HG03064 (cell line): Measurements from ENCODE around the gene TDRD9.
A peak's percentile ranks its signal among the peaks of the same experiment; 100 is the strongest.
"Not testable (repeated sequence)": the region's sequence is repeated elsewhere in the genome, so short reads cannot be mapped to it uniquely, and the experiment has no call there.

Experiments used
- ATAC-seq: cut with Tn5 transposase; IDR thresholded peaks from one replicate; pipeline ENCODE4 v1.9.1; 2021; ENCODE audit warnings: low read depth; ENCODE audit not compliant: unreplicated experiment

Gene TDRD9

DNA sequence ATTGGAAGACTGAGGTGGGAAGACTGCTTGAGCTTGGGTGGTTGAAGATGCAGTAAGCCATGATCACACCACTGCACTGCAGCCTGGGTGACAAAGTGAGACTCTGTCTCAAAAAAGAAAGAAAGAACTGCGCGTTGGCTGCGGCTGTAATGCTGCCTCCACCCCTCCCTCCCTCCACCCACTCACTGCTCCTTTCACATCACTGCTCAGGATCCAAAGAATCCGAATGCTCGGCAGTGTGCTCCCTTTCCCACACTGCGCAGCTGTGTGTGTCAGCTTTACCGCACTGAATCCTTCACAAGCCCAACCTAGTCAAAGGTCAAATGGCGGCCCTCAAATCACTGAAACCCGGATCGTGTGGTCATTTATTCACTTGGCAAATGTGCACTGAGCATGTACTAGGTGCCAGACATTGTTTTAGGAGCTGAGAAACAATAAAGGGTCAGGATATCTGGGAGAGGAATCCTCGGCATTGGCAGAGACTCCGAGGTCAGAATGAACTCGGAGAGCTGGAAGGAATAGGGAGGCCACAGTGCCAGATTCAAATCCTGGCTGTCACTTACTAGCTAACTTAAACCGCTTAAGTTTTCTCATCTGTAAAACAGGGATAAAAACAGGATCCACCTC, 11.5 kb upstream of the TDRD9 start:
- ATAC-seq = no peak

DNA sequence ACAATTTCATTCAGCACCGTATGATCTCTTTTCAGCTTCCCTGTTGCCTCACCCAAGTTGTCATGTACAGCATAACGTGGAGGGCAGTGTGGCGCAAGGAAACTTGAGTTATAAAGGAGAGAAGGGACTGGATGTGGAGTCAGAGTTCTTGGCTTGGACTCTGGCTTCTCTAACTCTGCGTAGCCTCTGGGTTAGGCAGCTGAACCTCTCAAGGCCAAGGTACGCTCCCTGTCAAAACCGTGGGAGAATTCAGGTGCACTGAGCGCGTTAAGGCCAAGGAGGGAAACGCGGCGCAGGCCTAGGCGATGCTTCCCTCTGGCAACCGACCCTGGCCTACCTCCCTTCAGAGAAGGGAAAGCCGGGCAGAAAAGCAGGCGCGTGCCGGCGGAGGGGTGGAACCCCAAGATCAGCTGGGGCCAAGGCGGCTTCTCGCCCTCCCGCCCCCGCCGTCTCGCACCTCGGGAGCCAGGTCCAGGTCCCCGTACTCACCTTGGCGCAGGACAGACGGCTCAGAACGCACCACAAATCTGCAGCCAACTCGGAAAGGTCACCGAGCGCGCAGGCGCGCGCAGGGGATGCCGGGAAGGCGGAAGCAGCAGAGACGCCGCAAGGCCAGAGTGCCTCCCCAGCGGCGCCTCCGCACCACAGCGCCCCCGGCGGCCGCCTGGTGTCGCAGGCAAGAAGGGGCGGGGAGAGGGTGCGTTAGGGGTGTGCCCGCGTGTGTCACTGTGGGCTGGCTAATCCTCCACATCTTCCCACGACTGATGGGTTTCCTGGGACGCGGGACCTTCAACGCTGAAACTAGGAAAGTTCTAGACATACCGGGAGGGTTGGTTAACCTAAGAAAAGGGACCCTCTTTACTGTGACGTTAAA, 7.0 kb upstream of the TDRD9 start:
- ATAC-seq = peak; percentile 97

DNA sequence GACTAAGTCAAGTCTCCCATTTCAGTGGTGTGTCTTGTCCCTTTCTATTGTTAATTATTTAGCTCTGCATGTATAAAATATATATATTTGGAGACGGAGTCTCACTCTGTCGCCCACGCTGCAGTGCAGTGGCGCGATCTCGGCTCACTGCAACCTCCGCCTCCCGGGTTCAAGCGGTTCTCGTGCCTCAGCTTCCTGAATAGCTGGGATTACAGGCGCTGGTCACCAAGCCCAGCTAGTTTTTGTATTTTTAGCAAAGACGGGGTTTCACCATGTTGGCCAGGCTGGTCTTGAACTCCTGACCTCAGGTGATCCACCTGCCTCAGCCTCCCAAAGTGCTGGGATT, 6.4 kb upstream of the TDRD9 start:
- ATAC-seq = not testable (repeated sequence)

DNA sequence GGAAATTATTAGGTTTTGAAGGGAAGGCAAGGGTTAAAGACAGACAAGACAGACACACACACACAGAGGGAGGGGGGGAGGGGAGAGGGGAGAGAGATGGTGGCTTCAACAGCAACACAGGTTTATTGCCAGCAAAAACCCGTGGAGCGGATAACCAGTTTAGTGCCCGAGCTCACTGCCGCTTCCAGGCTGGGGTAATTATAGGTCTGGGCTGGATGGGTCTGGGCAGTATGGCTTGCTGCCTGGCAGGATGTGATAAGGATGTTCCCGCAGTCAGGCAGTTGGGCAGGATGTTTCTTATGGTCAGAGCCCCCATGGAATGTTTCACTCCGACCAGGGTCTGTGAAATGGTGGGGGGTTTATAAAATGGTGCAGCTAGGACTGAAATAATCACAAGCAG, 4.4 kb upstream of the TDRD9 start:
- no peak for ATAC-seq

DNA sequence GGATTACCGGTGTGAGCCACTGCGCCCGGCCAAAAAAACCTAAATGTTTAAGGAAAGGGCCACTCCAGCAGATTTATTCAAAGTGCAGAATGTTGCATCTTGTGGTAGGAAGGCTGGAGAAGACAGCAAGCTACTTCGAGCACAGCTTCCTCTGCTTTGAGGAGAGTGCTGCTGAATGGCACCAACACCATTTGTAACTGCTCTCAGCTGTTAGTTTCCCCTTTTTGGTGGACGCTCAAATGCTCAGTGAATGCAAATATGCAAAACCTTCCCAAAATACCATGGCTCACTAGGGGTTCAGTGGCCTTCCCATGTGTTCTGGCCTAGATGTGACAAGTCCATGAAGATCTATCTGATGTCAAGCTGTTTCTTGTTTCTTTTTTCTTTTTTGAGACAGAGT, 2.9 kb upstream of the TDRD9 start:
- no peak for ATAC-seq

DNA sequence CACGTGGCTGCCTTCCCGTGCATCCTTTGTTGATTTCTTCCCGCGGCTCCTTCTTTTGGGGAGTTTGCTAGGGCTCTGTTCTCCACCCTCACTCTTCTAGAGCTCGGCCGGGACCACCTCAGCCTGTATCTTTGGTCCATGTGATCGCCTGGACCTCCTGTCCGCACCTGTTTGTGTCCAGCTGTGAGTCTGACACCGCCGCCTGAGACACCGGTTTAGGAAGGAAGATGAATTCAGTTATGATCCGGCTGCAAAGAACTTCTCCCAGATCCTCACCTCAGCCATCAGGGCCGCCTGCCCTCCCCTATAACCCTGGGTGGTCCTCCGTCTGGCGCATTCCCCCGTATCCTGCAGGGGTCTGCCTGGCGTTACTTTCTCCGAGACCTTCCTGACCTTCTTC, 690 bp upstream of the TDRD9 start:
- no peak for ATAC-seq

DNA sequence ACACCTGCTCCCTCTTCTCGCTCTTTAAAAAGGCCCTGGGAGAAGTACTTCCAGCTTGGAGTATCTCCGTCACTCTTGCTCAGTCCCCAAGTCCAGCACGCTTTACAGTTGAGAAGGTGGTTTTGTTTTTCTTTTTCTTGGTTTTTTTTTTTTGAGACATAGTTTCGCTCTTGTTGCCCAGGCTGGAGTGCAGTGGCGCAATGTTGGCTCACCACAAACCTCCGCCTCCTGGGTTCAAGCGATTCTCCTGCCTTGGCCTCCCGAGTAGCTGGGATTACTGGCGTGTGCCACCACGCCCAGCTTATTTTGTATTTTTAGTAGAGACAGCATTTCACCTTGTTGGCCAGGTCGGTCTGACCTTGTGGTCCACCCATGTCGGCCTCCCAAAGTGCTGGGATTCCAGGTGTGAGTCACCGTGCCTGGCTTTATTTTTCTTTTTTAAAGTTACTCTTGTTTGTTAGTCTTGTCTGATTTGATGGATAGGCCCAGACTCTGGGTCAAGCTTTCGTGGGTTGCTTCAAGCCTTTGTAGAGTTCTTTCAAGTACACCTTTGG, 1.9 kb downstream of the TDRD9 start:
- ATAC-seq = no peak

DNA sequence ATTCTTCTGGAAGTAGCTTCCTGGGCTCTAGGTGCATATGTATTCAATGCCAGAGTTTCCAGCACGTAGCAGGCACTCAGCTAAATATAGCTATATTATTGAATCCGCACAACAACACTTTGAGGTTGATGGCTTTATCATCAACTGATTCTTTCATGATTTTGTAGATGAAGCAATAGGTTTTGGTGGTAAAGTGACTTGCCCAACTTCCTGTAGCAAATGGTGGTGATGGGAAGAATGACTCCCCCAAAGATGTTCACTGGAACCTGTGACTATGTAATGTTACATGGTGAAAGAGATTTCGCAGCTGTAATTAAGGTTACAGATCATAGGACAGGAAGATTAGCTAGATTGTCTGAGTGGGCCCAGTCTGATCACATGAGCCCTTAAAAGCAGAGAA, 3.2 kb downstream of the TDRD9 start:
- ATAC-seq = no peak

DNA sequence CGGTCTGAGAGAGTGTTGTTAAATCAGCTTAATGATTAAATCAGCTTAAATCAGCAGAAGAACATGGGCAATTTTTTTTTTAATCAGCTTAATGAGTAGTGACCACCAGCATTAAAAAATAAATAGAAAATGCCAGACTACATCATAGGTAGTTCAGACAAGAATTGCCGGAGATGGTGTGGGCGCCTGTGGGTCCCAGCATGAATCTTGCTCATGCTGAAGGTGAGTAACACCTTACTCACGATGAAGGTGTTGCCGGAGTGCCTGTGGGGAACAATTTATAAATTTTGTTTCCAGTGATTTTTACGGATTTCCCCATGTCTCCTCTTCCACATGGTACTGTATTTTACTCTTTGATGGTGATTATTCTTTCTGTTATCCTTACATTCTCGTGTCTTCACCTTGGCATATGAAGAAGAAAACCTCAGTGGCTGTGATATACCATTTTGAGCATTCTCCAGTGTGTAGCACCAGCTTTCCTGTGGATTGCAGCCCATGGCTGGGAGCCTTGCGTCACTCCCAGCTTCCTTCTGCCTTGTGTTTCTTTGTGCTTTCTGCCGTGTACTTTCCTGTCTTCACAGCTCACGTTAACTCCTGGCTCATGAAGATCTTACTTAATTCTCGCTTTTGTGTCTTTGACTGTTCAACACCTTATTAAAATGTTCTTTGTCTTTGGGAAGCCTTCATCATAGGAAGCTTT, 4.7 kb downstream of the TDRD9 start:
- ATAC-seq = no peak

DNA sequence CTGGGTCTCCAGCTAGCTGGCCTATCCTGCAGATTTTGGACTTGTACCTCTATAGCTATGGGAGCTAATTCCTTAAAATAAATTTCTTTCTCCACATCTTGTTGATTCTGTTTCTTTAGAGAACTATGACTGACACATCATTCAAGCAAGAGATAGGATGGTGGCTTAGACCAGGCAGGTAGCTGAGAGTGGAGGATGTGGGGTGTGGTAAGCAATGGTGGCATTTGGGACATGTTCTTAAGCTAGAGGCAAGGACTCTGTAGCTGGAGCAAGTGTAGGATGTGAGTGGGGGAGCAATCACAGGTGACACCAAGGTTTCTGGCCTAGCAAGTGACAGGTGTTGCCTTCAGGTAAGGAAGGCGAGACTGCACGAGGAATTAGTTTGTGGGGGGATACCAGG, 6.8 kb downstream of the TDRD9 start:
- no peak for ATAC-seq

DNA sequence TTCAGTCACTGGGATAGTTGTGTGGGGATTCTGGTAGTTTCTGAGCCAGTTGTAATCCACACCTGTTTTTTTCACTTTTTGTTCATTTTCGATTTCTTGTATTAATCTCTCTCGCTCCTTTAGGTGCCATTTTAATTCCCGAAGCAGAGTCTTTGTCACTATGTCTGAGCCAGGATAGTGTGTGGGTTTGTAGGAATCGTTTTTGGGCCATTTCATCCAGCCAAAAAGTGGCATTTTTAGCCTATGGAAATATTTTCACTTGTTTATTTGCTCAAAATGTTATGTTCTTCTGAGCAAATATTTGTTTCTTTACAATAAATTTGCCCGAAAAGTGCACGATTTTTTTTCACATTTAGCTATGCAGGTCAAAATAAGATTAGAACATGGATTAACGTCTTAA, 13.2 kb downstream of the TDRD9 start:
- ATAC-seq = no peak

DNA sequence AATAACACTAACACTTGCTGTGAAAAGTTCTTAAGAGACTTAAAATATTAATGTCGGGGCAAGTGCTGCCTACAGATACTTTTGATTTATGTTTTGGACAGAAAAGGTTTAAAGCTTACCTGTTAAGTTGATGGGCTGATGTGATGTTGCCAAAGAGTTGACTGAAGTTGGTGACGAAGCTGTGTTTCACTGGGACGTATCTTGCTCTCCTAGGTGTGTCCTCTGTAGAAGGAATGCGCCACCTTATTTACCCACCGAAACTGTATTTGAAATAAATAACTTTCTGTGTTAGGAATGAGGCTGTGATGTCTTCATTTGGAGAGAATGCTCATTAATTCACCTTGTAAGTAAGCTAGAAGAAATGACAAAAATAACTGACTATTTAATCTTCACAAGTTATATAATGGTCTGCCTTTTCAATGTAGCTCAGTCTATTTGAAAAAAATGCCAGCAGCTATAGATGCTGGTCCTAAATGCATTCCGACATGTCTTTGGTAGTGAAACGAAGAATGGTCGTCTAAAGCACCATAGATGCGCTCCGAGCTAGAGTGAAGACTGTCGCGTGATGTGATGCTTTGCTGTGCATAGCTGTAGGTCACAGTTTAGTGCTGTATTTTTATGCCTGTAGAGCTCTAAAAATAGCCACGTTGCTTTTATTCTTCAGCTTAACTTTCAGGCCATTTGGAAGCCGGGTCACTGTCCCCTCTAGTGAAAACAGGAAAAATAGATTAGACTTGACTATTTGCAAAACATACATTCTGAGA, 13.9 kb downstream of the TDRD9 start, which contains the start of gene RD3L:
RD3L (minus strand) TSS at position 557 of the 764 bp plus-strand sequence. CDS start 834 bp downstream, outside the sequence.
- ATAC-seq = no peak

DNA sequence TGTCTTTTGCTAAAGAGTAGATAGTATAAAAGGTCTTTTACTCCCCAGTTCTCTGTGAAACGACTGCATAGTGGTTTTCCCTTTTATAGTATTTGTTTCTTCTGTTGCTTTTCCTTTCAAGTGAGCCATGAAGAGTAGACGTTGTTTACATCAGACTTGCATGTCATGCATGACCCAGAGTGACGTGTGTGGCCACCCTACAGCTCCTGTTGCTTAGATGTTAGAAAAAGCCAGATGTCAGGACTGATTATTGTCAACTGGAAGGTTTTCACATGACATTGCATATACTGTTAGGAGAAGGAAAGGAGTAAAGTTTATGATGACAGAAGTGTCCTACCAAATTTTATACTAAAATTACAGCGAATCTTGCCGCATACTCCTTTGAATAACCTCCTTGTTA, 15.4 kb downstream of the TDRD9 start:
- no peak for ATAC-seq

DNA sequence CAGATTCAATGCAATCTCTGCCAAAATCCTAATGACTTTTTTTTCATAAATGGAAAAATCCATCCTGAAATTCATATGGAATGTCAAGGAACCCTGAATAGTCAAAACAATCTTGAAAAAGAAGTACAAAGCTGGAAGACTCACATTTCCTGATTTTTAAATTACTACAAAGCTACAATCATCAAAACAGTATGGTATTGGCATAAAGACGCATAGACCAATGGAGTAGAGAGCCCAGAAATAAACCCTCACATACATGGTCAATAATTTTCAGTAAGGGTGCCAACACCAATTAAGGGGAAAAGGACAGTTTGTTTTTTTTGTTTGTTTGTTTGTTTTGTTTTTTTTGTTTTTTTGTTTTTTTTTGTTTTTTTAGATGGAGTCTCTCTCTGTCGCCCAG, 18.7 kb downstream of the TDRD9 start:
- no peak for ATAC-seq

DNA sequence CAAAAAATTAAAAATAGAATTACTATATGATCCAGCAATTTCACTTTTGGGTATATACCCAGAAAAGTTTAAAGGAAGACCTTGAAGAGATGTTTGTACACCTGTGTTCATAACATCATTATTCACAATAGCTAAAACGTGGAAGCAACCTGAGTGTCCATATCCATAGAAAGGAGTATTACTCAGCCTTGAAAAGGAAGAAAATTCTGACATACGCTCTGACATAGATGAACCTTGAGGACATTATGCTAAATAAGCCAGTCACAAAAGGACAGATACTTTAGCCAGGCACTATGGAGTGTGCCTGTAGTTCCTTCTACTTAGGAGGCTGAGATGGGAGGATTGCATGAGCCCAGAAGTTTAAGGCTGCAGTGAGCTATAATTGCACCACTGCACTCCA, 20.2 kb downstream of the TDRD9 start:
- no peak for ATAC-seq

DNA sequence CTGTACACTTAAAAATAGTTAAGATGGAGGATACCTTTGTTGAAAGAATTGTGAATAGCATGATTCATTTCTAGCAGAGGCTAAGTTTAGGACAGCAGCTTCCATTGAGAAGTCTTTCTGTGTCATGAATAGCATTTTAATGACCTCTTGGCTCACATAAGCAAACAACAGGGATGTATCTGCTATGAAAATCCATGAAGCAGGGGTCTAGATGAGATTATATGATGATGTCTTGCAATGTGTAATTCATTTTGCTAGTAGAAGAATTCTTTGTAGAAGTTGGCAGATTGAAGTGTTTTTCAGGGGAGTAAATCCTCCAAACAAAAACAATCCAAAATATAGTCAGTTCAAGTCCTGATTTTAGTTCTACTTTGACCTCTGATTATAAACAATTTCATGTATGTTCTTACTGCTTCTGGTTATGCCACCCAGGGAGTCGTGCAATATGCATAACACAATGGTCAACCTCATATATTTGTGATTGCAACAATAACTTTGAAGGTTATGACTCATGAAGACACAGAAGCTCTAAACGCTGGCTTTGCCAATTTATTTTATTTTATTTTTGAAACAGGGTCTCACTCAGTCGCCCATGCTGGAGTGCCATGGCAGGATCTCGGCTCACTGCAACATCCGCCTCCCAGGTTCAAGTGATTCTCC, 21.0 kb downstream of the TDRD9 start:
- ATAC-seq = no peak

DNA sequence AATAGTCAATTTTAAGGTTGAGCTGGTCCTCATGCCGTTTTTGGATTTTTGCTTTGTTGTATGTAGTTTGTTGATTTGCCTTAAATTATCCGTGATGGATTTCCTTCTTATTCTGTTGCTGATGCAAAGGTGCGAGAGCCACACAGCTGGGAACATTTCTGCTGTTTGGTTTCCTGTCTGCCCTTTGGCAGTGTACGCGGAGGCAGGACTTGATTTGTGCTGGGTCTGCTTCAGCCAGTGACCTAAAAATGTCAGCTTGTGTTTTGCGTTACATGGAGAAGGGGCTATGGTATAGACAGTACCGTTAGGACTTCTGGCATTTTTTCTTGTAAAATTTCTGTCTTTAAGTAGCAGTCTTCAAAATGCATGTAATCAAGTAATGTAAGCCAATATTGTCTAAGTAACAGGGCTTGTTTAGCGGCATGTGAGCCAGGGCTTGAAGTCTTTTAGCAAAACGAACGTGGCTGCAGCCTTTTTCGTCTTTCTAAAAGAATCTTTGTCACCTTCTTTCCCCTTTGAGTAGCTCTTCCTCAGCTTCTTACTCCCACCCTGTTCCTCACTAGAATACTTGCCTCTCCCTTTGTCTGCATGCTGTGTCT, 32.3 kb downstream of the TDRD9 start:
- ATAC-seq = no peak

DNA sequence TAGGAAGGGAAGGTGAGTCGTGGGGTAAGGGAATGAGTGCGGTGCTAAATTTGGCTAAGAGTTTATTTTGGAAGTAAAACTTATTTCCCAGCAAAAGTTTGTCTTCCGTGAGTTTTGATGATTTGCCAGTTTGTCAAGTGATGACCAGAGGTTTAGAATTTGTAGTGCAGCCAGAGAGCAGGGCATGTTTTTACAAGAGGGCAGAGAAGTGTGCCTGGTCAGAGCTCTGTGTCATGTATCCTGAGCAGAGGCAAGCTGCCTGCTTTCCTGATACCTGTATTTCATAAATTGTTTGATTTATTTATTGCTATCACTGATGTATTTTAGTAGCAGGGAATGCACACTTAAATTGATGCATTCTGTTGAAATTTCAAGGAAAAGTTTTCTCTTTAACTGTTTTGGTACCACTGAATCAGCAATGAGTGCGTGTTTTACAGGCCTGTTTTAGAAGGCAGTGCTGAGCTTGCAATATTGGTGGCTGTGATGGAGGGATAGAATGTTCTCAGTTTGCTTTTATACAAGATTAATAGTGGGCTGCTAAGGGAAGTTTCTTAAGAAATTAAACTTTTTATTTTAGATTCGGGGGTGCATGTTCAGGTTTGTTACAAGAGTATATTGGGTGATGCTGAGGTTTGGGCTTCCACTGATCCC, 33.8 kb downstream of the TDRD9 start:
- ATAC-seq = no peak

DNA sequence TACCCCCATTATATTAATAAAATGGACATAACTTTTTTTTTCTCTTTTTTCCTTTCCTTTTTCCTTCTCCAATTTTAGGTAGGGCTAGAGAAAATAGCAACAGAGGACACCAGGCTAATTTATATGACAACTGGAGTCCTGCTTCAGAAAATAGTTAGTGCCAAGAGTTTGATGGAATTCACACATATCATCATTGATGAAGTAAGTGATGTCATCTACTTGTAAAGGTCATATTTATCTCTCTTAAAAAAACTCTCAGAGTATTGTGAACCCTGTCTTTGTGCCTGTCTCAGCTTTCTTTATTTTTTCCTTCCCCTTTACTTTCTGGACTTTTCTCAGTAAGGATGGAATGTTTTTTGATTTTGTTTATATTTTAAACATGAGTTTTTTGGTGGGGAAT, 38.4 kb downstream of the TDRD9 start:
- ATAC-seq = no peak
